Progenitor cell of endocrine pancreas (in vitro differentiated cells): Measurements from ENCODE around the gene LSM5. TPM values are rescaled to one million over a fixed set of nuclear protein-coding genes. Genes with fewer than 3 reads are reported as not detected.

Experiments used
- DNase-seq: peaks from one replicate; pipeline ENCODE4 v3.0.0; 2021; ENCODE audit warnings: low spot score; ENCODE audit not compliant: unreplicated experiment
- H3K27ac Mint-ChIP-seq: 2 replicates; pipeline ENCODE4 v1.8.0; 2021; ENCODE audit warnings: mild to moderate bottlenecking, moderate library complexity, mixed read lengths
- H3K27me3 Mint-ChIP-seq: 2 replicates; pipeline ENCODE4 v1.8.0; 2021; ENCODE audit warnings: mixed read lengths
- H3K36me3 Mint-ChIP-seq: 2 replicates; pipeline ENCODE4 v1.8.0; 2022; ENCODE audit warnings: mixed read lengths; ENCODE audit not compliant: insufficient read depth
- H3K4me1 Mint-ChIP-seq: 2 replicates; pipeline ENCODE4 v1.8.0; 2021; ENCODE audit warnings: low read depth, mixed read lengths
- H3K4me3 Mint-ChIP-seq: 2 replicates; pipeline ENCODE4 v1.8.0; 2021; ENCODE audit warnings: low read depth, mild to moderate bottlenecking, moderate library complexity, mixed read lengths
- H3K9me3 Mint-ChIP-seq: 2 replicates; pipeline ENCODE4 v1.8.0; 2021; ENCODE audit warnings: low read depth, mixed read lengths
- total RNA-seq: library from RNA; stranded (reverse); gene quantifications from 2 replicates; pipeline ENCODE4 v1.2.1, GENCODE V29; 2021
- TF ChIP-seq, protein P1 (sequence below): fragments of 200-600 bp; sonication (generic); IDR thresholded peaks from one replicate; pipeline ENCODE4 v1.5.0; 2021; ENCODE audit warnings: antibody characterized with exemption, mild to moderate bottlenecking; ENCODE audit not compliant: unreplicated experiment

Gene LSM5
- total RNA-seq, 1 donor from 2014 or later: 78.1 TPM

DNA sequence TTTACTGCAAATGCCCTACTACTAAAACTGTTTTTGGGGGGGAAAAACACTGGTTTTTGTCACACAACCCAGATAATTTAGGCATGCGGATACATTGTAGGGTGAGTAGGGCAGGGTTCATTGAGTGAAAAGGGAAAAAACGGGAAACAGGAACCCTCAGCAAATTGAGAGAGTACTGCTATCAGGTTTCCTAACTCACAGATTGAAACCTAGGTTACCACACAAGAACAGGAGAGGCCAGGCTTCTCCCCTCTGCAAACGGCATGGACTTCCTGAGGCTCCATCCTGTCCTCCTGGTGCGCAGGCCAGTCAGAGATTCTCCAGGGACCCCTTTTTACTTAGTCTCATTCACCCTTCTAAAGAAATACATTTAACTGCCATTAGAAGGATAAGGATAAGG, 35.7 kb upstream of the LSM5 start:
- Mint-ChIP-seq H3K27ac (no peak overlapping the region), H3K4me3 (no peak overlapping the region), H3K36me3 (peaks cover 20% of the 10 kb centered on the region), H3K4me1 (no peaks in the 10 kb centered on the region), H3K9me3 (peaks cover 18% of the 10 kb centered on the region), H3K27me3 (no peaks in the 10 kb centered on the region)
- TF ChIP-seq, protein P1, sequence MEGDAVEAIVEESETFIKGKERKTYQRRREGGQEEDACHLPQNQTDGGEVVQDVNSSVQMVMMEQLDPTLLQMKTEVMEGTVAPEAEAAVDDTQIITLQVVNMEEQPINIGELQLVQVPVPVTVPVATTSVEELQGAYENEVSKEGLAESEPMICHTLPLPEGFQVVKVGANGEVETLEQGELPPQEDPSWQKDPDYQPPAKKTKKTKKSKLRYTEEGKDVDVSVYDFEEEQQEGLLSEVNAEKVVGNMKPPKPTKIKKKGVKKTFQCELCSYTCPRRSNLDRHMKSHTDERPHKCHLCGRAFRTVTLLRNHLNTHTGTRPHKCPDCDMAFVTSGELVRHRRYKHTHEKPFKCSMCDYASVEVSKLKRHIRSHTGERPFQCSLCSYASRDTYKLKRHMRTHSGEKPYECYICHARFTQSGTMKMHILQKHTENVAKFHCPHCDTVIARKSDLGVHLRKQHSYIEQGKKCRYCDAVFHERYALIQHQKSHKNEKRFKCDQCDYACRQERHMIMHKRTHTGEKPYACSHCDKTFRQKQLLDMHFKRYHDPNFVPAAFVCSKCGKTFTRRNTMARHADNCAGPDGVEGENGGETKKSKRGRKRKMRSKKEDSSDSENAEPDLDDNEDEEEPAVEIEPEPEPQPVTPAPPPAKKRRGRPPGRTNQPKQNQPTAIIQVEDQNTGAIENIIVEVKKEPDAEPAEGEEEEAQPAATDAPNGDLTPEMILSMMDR: no peak
- DNase-seq: no peak

DNA sequence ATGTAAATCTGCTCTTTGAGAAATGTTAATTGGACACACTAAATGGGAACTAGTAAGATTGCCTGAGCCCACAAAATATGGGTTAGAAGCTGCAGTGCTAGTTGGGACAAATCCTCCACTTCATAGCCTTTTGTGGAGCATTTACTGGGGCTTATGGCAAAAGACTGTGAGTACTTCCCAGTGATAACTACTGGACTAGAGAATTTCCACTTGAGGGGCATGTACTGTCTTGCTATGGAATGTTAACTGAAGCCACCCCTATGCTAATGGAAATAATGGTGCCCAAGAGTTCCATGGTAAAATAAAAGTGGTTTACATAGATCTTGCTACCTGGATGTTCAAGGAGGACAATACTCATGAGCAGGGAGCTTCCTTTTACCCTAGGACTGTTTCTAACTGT, 34.5 kb upstream of the LSM5 start:
- peaks cover 30% of the 10 kb centered on the region for H3K36me3 Mint-ChIP-seq

DNA sequence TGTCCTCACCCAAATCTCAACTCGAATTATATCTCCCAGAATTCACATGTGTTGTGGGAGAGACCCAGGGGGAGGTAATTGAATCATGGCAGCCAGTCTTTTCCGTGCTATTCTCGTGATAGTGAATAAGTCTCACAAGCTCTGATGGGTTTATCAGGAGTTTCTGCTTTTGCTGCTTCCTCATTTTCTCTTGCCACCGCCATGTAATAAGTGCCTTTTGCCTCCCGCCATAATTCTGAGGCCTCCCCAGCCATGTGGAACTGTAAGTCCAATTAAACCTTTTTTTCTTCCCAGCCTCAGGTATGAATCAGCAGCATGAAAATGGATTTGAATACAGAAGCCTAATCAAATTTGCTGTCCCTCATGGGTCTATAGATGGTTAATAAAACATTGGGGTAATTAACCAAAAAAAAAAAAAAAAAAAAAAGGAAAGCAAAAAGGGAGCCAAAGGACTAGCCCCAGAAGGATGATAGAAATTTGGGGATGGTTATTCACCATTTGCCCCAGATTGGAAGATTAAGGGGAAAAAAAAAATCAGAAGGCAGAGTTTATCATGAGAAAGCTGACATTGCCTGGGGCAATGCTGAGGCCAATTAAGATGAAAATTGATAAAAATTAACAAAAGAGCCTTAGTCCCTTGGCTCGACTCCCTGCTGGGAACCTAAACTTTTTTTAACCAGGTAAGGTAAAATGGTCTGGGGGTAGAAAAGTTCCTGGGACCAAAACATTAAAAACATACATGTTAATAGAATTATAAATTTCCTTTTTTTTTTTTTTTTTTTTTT, 32.8 kb upstream of the LSM5 start:
- Mint-ChIP-seq H3K27ac (no peak overlapping the region), H3K36me3 (peaks cover 35% of the 10 kb centered on the region), H3K4me1 (no peaks in the 10 kb centered on the region), H3K4me3 (no peak overlapping the region), H3K9me3 (peaks cover 29% of the 10 kb centered on the region), H3K27me3 (no peaks in the 10 kb centered on the region)
- DNase-seq: no peak
- TF ChIP-seq, protein P1: no peak

More for the DNA sequence above, 34.5 kb upstream of the LSM5 start:
- DNase-seq: no peak
- Mint-ChIP-seq H3K9me3 (peaks cover 28% of the 10 kb centered on the region), H3K27ac (no peak overlapping the region), H3K4me3 (no peak overlapping the region), H3K4me1 (no peaks in the 10 kb centered on the region), H3K27me3 (no peaks in the 10 kb centered on the region)
- TF ChIP-seq, protein P1: no peak

DNA sequence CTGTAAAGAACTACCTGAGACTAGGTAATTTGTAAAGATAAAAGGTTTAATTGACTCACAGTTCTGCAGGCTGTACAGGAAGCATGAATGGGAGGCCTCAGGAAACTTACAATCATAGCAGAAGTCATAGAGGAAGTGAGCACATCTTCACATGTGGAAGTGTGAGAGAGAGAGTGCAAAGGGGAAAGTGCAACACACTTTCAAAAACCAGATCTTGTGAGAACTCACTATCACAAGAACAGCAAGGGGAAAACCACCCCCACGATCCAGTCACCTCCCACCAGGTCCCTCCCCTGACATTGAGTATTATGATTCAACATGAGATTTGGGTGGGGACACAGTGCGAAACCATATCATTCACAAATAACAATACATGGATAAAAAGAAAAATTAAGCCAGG, 29.6 kb upstream of the LSM5 start:
- no peak for DNase-seq
- Mint-ChIP-seq H3K27me3 (no peaks in the 10 kb centered on the region), H3K36me3 (peaks cover 61% of the 10 kb centered on the region), H3K27ac (no peak overlapping the region), H3K4me1 (no peaks in the 10 kb centered on the region), H3K9me3 (peaks cover 47% of the 10 kb centered on the region), H3K4me3 (no peak overlapping the region)
- TF ChIP-seq, protein P1: no peak

DNA sequence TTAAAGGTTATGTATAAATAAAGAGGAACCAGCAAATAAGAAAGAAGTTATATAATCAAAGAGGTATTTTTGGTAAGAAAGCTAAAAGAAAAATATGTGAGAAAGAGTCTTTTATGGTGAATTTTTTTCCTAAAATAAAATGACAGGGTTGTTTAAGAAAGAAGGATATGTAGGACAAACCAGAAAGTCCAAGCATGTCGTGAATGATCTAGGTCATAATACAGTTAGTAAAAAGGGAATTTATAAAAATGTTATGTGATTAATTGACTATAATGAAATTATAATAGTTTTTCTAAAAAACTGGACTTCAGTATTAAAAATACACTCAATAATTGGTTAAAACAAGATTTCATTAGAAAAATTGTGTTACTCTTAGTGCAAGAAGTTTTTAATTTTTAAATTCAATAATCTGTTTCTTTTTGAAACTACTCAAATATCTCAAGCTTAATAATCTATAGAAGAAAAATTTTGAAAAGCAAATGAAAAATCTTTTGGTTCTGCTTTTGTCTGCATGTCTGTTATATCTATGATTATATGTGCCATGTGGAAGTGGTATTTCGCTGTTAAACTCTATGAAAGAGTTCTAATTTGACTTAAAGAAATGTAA, 28.5 kb upstream of the LSM5 start:
- Mint-ChIP-seq H3K4me3 (no peak overlapping the region), H3K36me3 (peaks cover 72% of the 10 kb centered on the region), H3K27me3 (no peaks in the 10 kb centered on the region), H3K4me1 (no peaks in the 10 kb centered on the region), H3K27ac (peak overlapping the region; percentile 29), H3K9me3 (peaks cover 58% of the 10 kb centered on the region)
- TF ChIP-seq, protein P1: no peak
- no peak for DNase-seq
